Subcutaneous abdominal adipose tissue (tissue), 5 donors: ENCODE data around the gene CBR1.
"Not testable (repeated sequence)": the region's sequence is repeated elsewhere in the genome, so short reads cannot be mapped to it uniquely, and the experiment has no call there.

Source experiments
- H3K27ac ChIP-seq: one replicate; pipeline ENCODE4 v1.7.0; 2013; ENCODE audit warnings: low read depth, mild to moderate bottlenecking, inconsistent platforms, low read length, moderate library complexity
- H3K27me3 ChIP-seq, 5 donors: one replicate each; pipeline ENCODE4 v1.7.0; 2013; ENCODE audit warnings: low read length in 5 of 5, inconsistent platforms in 1 of 5; ENCODE audit not compliant: control insufficient read depth in 5 of 5, insufficient read depth in 4 of 5
- H3K36me3 ChIP-seq, 5 donors: one replicate each; pipeline ENCODE4 v1.7.0; 2013; ENCODE audit warnings: low read length in 5 of 5; ENCODE audit not compliant: control insufficient read depth in 5 of 5, insufficient read depth in 5 of 5
- H3K4me1 ChIP-seq, 5 donors: one replicate each; pipeline ENCODE4 v1.7.0; 2013; ENCODE audit warnings: low read length in 5 of 5, mild to moderate bottlenecking in 3 of 5, moderate library complexity in 1 of 5; ENCODE audit not compliant: control insufficient read depth in 5 of 5, insufficient read depth in 5 of 5
- H3K4me3 ChIP-seq, 5 donors: one replicate each; pipeline ENCODE4 v1.7.0; 2013; ENCODE audit warnings: low read length in 5 of 5, low read depth in 1 of 5
- H3K9ac ChIP-seq, 5 donors: one replicate each; pipeline ENCODE4 v1.7.0; 2013; ENCODE audit warnings: low read length in 5 of 5, mild to moderate bottlenecking in 4 of 5, moderate library complexity in 3 of 5
- H3K9me3 ChIP-seq, 5 donors: one replicate each; pipeline ENCODE4 v1.7.0; 2013; ENCODE audit warnings: low read length in 5 of 5; ENCODE audit not compliant: control insufficient read depth in 5 of 5
- donor health status: healthy.
- donor health status: healthy.
- donor health status: healthy.
- donor health status: healthy.
- donor health status: healthy.

The CBR1 gene

GRCh38 chr21:36064085-36064460, 5.8 kb upstream of the CBR1 start:
- Histone ChIP-seq H3K4me1 (peaks cover 0 to 20% (median 14%) of the 10 kb centered on the region in 5 donors), H3K36me3 (no peaks in the 10 kb centered on the region), H3K9me3 (peaks cover 0 to 5% (median 3%) of the 10 kb centered on the region in 5 donors), H3K4me3 (no peak overlapping the region), H3K27me3 (no peaks in the 10 kb centered on the region), H3K27ac (no peak overlapping the region), H3K9ac (no peak overlapping the region)

GRCh38 chr21:36065497-36066036, 4.3 kb upstream of the CBR1 start:
- peaks cover 0 to 8% (median 3%) of the 10 kb centered on the region in 5 donors for H3K9me3 ChIP-seq
- H3K4me3 ChIP-seq = no peak overlapping the region
- H3K27me3 ChIP-seq = no peaks in the 10 kb centered on the region
- no peak overlapping the region for H3K27ac ChIP-seq
- H3K36me3 ChIP-seq = no peaks in the 10 kb centered on the region
- no peak overlapping the region for H3K9ac ChIP-seq
- H3K4me1 ChIP-seq = peaks cover 0 to 20% (median 18%) of the 10 kb centered on the region in 5 donors

- H3K4me3 ChIP-seq = peak overlapping the region in 3 of 5 donors; percentile 41 to 94 (median 89)
- no peak overlapping the region for H3K9ac ChIP-seq
- peak overlapping the region; percentile 70 for H3K27ac ChIP-seq
- no peaks in the 10 kb centered on the region for H3K27me3 ChIP-seq
- H3K9me3 ChIP-seq = peaks cover 0 to 8% (median 3%) of the 10 kb centered on the region in 5 donors
- H3K4me1 ChIP-seq = peaks cover 0 to 43% (median 38%) of the 10 kb centered on the region in 5 donors
- peaks cover 6 to 20% (median 15%) of the 10 kb centered on the region in 5 donors for H3K36me3 ChIP-seq
Measured at GRCh38 chr21:36068748-36069398, 951 bp upstream of the CBR1 start.

GRCh38 chr21:36070999-36071398, 1.2 kb downstream of the CBR1 start:
- Histone ChIP-seq H3K36me3 (peaks cover 6 to 20% (median 15%) of the 10 kb centered on the region in 5 donors), H3K4me3 (peak overlapping the region in 3 of 5 donors; percentile 7 to 94 (median 47)), H3K27me3 (no peaks in the 10 kb centered on the region), H3K4me1 (peaks cover 0 to 43% (median 38%) of the 10 kb centered on the region in 5 donors), H3K9ac (peak overlapping the region in 1 of 5 donors; percentile 14), H3K9me3 (peaks cover 0 to 8% (median 3%) of the 10 kb centered on the region in 5 donors), H3K27ac (no peak overlapping the region)

- Histone ChIP-seq H3K9me3 (peaks cover 0 to 8% (median 3%) of the 10 kb centered on the region in 5 donors), H3K36me3 (peaks cover 6 to 20% (median 15%) of the 10 kb centered on the region in 5 donors), H3K9ac (no peak overlapping the region), H3K4me1 (peaks cover 0 to 43% (median 38%) of the 10 kb centered on the region in 5 donors), H3K4me3 (no peak overlapping the region), H3K27ac (no peak overlapping the region), H3K27me3 (no peaks in the 10 kb centered on the region)
Measured at GRCh38 chr21:36072453-36073162, 2.8 kb downstream of the CBR1 start.

GRCh38 chr21:36073181-36073580, 3.4 kb downstream of the CBR1 start:
- Histone ChIP-seq H3K4me1 (peaks cover 0 to 44% (median 38%) of the 10 kb centered on the region in 5 donors), H3K36me3 (peaks cover 6 to 20% (median 15%) of the 10 kb centered on the region in 5 donors), H3K4me3 (no peak overlapping the region), H3K9ac (no peak overlapping the region), H3K9me3 (peaks cover 0 to 8% (median 3%) of the 10 kb centered on the region in 5 donors), H3K27ac (no peak overlapping the region), H3K27me3 (no peaks in the 10 kb centered on the region)

- H3K4me1 ChIP-seq = peaks cover 0 to 47% (median 38%) of the 10 kb centered on the region in 5 donors
- H3K27ac ChIP-seq, H3K27me3 ChIP-seq, H3K9ac ChIP-seq, H3K9me3 ChIP-seq, H3K4me3 ChIP-seq: not testable (repeated sequence)
- peaks cover 6 to 20% (median 15%) of the 10 kb centered on the region in 5 donors for H3K36me3 ChIP-seq
Measured at GRCh38 chr21:36073911-36074310, 4.1 kb downstream of the CBR1 start.

- no peak overlapping the region for H3K4me3 ChIP-seq
- H3K36me3 ChIP-seq = peaks cover 6 to 20% (median 15%) of the 10 kb centered on the region in 5 donors
- no peaks in the 10 kb centered on the region for H3K9me3 ChIP-seq
- no peaks in the 10 kb centered on the region for H3K27me3 ChIP-seq
- H3K4me1 ChIP-seq = peaks cover 0 to 37% (median 27%) of the 10 kb centered on the region in 5 donors
- no peak overlapping the region for H3K9ac ChIP-seq
- no peak overlapping the region for H3K27ac ChIP-seq
Measured at GRCh38 chr21:36075171-36075570, 5.3 kb downstream of the CBR1 start.

- Histone ChIP-seq H3K4me1 (peaks cover 0 to 29% (median 20%) of the 10 kb centered on the region in 5 donors), H3K9me3 (no peaks in the 10 kb centered on the region), H3K9ac (no peak overlapping the region), H3K4me3 (no peak overlapping the region), H3K36me3 (peaks cover 6 to 20% (median 15%) of the 10 kb centered on the region in 5 donors), H3K27me3 (no peaks in the 10 kb centered on the region), H3K27ac (no peak overlapping the region)
Measured at GRCh38 chr21:36075953-36076352, 6.1 kb downstream of the CBR1 start.
